Posterior cingulate gyrus (tissue), 11 donors: ENCODE measurements around the gene SLC3A2.
"Not testable (repeated sequence)": the region's sequence is repeated elsewhere in the genome, so short reads cannot be mapped to it uniquely, and the experiment has no call there.

Experiments
- DNase-seq, 10 donors: peaks; one replicate each; pipeline versions ENCODE4 v3.0.0 to v3.0.0-alpha.2; 2020 to 2021; ENCODE audit warnings: mixed read lengths in 3 of 10
- intact Hi-C: fragments of 100-400 bp; cut with DNase I; formaldehyde crosslinking; loops from one replicate; pipeline ENCODE4 v1.15.1; 2023

The SLC3A2 gene

DNA sequence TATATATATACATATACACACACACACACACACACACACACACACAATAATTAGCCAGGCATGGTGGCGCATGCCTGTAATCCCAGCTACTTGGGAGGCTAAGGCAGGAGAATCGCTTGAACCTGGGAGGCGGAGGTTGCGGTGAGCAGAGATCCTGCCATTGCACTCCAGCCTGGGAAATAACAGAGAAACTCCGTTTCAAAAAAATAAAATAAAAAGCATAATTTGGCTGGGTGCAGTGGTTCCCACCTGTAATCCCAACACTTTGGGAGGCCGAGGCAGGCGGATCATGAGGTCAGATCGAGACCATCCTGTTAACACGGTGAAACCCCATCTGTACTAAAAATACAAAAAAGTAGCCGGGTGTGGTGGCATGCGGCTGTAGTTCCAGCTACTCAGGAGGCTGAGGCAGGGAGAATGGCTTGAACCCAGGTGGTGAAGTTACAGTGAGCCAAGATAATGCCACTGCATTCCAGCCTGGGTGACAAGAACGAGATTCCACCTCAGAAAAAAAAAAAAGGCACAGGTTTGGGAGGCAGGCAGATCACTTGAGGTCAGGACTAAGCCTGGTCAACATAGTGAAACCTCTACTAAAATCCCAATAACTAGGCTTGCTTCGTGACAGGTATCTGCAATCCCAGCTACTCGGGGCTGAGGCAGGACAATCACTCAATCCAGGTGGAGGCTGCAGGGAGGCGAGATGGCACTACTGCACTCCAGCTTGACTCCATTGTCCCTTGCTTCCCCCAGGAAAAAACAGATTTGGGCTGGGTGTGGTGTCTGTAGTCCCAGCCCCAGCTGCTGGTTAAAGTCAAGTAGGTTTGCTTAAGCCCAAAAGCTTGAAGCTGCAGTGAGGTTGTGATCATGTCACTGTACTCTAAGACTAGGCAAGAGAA, 29.5 kb upstream of the SLC3A2 start:
- intact Hi-C loops = no loop called here
- no peak for DNase-seq

DNA sequence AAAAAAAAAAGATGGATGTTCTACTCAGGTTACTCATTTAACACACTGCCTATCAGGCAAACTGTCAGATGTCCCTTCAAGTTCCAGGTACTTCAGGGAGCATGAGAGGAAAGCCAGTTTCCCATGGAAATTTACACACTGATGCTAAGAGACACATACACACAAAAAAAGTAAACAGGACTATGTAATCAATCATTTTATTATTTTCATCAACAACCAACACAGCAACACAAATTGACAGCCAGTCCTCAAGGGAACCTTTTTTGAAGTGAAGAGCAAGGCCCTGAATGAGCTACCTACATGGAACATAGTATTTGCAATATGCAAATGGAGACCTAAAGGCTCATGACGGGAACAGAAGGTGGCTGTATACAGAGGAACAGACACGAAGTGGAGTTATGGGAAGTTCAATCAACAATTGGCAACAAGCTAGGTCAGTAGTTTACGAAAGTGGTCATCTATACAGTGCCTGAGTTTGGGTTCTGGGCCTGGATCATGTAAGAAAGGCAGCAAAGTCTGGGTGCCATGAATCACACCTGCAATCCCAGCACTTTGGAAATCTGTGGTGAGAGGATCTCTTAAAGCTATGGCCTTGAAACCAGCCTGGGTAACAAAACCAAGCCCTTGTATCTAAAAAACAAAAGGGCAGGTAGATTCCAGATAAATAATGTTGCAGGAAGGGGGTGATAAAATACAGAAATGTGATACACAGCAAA, 28.7 kb upstream of the SLC3A2 start:
- no peak for DNase-seq
- intact Hi-C loops = no loop called here

DNA sequence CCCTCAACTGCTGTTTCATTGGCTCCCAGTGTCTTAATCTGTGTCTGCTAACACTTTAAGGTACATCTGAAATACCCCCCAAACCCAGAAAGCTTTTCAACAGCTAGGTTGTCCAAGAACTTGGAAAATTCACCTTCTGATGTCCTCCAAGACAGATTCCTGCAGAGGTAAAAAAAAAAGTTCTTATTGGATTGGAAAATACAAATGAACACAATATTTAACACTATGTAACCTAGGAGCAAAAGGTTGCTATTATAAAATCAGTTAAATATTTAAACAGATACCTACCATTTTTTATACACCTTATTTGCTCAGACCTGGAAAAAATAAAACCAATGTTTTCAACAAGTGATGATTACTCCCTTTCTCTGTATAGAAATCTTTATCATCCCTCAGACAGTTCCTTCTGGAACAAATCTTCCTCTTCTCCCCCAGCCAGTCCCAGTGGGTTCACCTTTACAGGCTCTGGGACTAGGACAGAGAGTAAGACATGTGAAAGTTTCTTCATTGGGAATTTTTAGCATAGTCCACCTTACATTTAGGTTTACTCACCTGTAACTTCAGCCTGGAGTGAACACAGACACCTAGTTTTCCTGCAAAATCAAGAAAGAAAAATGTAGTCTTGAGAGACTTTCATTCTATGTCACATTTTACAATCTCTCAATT, 28.0 kb upstream of the SLC3A2 start:
- intact Hi-C loops = no loop called here
- DNase-seq = no peak

DNA sequence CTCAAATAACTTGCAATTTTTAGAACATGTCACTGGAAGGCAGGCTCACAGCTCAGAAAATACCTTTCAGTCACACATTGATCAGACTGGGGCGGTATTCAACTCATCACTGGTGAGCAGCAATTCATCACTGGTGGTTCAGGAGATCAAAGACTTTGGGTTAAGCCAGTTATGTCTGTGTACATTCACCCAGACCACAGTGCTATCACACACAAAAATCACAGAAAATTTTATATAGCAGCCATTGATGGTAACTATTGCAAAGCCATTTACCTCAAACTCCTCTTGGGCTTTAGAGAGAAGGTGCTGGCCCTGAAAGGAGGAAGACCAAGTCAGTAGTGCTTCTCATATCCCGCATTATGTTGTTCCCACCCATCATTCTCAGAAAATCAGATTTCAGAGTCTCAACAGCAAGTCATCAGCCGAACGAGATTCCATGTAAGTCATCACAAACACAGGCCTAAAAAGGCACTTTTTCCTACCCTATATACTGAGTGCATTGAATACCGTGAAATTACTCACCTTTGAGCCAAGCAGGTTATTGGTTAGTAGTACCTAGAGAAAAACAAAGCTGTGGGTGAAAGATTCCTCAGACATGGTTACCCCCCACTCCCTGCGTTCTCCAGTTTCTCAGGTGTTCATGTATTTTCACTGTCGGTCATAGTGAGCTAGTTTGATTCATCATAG, 27.3 kb upstream of the SLC3A2 start:
- intact Hi-C loops = no loop called here
- peak in 1 of 10 donors; percentile 0 for DNase-seq

DNA sequence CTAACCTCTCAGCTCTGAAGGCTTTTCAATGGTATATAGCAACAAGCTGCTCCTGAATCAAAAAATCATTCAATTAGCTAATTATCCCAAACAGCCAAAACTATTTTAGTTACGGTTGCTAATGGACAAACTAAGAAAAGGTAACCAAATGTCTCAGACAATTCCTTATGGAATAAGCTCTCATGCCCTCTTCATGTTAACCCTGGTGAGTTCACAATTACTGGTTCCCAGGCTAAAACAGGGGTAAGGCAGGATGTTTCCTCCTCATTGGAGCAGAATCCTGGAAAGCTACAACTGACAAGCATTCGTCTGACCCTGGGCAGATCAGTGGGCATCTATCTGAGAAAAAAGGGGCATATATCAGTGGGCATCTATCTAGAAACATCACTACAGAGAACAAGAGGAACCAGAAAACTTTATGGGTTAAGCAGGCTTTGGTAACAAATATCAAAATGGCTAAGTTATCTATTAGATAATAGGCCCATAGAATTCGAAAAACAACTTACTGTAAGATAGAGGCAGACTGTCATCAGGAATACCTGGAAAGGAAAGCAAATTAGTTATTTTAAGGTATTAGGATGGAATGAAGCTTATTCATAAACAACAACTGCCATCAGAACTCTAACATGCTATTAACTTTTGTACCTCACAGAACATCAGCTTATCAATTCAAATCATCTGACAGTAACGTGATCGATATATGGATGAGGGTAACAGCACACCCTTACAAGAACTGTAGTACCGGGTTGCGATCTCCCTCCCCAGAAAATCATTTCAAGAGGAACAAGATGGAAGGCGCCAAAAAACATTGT, 26.5 kb upstream of the SLC3A2 start:
- peak in 1 of 10 donors; percentile 15 for DNase-seq
- intact Hi-C loops = no loop called here

DNA sequence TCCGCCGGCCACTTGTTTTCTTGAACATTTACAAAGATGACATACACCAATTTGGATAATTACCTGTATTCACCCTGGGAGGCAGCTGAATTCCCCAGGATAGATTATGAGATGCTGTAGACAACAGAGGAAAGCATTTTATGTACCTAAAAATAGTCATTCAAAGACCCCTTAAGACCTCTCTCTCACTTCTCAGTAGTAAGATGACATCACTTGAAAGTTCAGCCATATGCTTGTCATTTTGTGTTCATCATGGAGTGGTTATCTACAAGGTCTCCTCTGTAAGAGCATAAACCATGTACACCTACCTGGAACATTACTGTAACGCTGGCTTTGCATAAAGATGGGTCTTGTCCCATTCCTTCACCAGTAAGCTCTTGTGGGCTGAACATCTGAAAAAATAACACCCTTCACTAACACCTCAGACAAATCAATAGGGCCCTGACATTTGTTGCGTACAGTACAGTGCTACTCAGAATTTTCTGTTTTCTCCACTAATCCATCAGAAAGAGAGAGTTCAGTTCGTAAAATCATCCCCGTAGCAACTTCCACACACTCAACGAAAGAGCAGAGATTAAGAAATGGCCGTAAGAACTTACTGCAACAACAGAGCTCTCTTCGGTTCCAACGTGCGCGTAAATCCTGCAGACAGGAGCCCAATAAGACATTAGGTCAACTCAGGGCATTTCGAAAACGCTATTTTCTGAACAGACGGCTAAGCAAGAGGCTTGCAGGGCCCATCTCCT, 25.7 kb upstream of the SLC3A2 start:
- no peak for DNase-seq
- intact Hi-C loops = loop anchor here (1.0 kb wide), 1 partner anchor 13 kb away; no protein-coding TSS in a partner anchor

DNA sequence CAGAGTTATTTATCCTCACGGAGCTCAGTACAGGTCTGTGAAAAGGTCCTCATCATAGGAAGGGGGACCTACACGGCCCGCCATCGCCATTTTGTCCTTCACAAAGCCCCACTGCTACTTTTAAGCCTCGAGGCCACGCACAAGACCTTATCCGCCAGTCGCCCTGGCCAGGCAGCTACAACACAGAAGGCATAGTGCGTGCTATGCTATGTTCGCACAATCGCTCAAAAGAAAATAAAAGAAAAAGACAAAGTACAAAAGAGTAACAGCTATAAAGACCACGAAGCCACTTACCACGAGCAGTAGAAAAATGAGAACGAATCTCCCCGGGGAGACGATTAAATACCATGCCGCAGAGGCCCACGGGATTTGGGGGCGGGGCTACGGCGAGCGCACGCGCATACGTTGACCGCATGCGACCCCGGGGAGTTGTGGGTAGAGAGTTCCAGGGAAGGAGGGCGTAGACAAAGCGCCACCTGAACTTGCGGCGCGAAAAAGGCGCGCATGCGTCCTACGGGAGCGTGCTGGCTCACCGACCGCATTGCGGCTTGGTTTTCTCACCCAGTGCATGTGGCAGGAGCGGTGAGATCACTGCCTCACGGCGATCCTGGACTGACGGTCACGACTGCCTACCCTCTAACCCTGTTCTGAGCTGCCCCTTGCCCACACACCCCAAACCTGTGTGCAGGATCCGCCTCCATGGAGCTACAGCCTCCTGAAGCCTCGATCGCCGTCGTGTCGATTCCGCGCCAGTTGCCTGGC, 24.9 kb upstream of the SLC3A2 start:
- peak; percentile 90 to 99 (median 95) for DNase-seq
- intact Hi-C loops = loop anchor here (1.0 kb wide), 2 partner anchors 13 to 16 kb away; partner anchors contain the start of gene WDR74

DNA sequence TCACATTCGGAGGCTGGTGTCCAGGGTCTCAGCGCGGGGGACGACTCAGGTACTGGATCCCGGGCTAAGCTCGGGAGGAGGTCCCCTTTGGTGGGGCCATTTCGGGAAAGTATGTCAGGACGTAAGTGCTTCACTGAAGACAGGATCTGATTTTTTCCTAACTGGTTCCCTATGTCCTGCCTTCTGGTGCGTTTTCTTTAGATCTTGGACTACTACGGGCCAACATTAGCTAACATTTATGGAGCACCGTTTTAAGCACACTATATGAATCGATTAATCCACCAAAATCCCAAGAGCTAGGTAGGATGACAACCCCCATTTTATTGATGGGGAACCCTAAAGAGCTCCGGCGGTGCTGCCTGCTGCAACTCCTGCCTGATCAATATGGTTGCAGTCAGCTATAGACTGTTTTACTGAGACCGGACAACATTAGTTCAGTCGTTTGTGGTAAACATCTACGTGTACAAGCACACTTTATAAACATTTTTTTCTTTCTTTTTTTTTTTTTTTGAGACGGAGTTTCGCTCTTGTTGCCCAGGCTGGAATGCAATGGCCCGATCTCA, 24.3 kb upstream of the SLC3A2 start:
- intact Hi-C loops = loop anchor here (1.0 kb wide), 1 partner anchor 17 kb away; the partner anchor contains the start of gene WDR74
- peak in 1 of 10 donors; percentile 35 for DNase-seq

DNA sequence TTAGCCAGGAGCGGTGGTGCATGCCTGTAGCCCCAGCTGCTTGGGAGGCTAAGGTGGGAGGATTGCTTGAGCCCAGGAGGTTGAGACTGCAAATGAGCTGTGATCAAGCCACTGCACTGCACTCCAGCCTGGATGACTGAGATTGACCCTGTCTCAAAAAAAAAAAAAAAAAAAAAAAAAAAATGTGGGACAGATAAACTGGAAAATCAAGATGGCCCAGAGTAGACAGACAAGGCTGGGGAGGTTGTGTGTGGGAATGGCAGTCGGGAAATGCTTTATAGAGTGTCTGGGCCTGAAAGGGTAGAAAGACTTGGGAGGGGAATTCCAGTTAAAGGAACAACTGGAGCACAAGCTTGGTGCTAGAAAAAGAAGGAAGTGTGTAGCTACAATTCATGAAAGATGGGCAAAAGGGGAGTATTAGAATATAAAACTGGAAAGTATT, 23.1 kb upstream of the SLC3A2 start:
- intact Hi-C loops = no loop called here
- no peak for DNase-seq

DNA sequence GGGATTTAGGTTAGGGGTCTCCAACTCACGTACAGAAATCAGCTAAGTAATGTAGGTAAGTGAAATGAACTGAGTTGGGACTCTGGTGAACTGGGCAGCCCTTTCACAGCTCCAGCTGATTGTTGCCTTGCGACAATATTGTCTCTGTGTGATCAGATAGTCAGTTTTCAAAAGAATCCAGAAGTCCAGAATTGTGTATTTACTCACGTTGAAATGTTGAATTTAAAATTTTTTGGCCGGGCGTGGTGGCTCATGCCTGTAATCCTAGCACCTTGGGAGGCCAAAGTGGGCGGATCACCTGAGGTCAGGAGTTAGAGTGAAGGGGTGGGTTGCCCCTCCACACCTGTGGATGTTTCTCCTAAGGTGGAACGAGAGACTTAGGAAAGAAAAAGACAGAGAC, 22.5 kb upstream of the SLC3A2 start:
- peak in 1 of 10 donors; percentile 51 for DNase-seq
- intact Hi-C loops = no loop called here

DNA sequence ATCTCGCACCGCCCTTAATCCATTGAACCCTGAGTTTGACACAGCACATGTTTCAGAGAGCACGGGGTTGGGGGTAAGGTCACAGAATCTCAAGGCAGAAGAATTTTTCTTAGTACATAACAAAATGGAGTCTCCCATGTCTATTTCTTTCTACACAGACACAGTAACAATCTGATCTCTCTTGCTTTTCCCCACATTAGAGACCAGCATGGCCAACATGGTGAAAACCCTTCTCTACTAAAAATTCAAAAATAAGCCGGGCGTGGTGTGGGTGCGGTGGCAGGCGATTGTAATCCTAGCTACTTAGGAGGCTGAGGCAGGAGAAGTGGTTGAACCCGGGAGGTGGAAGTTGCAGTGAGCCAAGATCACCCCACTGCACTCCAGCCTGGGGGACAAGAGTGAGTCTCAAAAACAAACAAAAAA, 21.4 kb upstream of the SLC3A2 start:
- intact Hi-C loops, DNase-seq: not testable (repeated sequence)

DNA sequence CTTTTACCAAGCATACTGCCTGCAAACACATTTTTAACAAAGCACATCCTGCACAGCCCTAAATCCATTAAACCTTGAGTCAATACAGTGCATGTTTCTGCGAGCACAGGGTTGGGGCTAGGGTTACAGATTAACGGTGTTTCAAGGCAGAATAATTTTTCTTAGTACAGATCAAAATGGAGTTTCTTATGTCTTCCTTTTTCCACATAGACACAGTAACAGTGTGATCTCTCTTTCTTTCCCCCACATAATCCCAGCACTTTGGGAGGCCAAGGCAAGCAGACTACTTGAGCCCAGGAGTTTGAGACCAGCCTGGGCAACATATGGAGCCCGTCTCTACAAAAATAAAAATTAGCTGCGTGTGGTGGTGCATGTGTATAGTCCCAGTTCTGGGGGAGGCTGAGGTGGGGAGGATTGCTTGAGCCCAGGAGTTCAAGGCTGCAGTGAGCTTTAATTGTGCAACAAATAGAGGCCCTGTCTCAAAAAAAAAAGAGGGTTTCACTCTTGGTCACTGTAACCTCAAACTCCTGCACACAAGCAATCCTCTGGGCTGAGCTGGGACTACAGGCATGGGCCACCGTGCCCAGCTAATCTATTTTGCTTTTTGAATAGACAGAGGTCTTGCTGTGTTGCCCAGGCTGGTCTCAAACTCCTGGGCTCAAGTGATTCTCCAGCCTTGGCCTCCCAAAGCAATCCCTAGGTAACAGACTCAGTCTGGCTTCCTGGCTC, 19.7 kb upstream of the SLC3A2 start:
- intact Hi-C loops = loop anchor here (5.0 kb wide), 1 partner anchor 129 kb away; no protein-coding TSS in a partner anchor
- peak in 1 of 10 donors; percentile 46 for DNase-seq

DNA sequence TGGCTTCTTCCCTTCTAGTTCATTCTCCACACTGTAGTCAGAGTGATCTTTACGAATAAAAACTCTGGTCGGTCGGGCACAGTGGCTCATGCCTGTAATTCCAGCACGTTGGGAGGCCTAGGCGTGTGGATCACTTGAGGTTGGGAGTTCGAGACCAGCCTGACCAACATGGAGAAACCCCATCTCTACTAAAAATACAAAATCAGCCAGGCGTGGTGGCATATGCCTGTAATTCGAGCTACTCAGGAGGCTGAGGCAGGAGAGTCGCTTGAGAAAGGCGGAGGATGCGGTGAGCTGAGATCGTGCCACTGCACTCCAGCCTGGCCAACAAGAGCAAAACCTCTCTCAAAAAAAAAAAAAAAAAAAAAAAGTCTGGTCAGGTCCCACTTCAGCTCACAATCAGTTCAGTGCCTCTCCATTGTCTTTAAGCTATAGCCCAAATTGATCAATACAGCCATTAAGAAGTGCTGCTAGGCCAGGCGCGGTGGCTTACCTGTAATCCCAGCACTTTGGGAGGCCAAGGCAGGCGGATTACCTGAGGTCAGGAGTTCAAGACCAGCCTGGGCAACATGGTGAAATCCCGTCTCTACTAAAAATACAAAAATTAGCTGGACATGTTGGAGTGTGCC, 19.0 kb upstream of the SLC3A2 start:
- intact Hi-C loops = loop anchor here (1.0 to 5.0 kb wide), 2 partner anchors 75 to 129 kb away; no protein-coding TSS in a partner anchor

DNA sequence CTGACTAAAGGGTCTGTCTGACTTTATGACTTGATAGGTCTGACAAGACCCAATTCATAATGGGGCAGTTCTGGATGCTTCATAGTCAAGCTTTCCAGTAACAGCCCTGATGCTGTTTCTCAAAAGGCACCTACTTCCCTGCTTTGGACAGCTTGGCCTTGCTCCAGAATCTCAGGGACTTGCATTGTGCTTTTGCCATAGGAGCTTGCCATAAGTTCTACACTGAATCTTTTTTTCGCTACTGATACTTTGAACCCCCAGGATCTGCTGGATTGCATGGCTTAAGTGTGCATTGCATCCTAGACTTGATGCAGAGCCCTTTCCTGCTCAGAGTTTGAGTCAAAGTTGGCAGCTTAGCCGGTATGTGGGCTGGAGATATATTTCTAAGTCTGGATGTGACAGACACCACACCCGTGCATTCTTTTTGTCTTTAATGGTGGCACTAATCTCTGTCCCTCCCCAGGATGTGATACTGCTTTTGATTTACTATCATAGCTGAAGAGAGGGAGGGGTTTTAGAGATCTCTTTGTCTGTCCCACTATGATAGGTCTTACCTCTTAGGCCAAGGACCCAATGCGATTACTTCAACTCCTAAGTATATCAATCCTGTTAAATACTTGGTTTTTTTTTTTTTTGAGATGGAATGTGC, 16.9 kb upstream of the SLC3A2 start:
- no peak for DNase-seq
- intact Hi-C loops = loop anchor here (5.0 kb wide), 1 partner anchor 132 kb away; no protein-coding TSS in a partner anchor

More for the DNA sequence above, 19.0 kb upstream of the SLC3A2 start:
- DNase-seq = peak in 2 of 10 donors; percentile 7 to 28

DNA sequence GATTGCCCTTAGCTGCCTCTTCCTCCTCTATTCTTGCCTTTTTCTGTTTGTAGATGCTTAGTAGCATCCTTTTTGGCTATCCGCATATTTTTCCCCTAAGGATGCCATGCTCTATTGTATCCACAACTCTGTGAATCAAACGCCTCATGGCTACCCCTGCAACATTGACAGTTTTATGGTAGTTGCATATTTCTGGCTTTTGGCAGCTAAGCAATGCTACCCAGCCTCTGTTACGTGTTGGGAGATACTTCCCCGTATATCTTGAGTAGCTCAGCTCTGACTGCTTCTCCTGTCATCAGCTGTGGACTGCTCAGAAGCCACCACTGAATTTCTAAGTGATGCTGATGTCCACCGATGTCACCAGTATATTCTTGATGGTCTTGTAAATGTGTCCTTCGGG, 15.1 kb upstream of the SLC3A2 start:
- intact Hi-C loops = no loop called here
- DNase-seq = no peak

DNA sequence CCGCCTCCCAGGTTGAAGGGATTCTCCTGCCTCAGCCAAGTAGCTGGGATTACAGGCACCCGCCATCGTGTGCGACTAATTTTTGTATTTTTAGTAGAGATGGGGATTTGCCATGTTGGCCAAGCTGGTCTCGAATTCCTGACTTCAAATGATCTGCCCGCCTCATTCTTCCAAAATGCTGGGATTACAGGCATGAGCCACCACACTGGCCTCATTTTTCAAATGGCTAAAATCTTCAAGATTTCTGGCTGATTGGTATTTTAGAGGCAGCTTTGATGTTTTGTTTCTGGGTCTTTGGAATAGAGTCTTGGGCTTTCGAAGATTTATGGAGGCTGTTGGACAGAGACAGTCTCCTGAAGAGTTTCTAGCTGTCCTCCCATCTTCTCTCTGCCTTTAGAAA, 5.8 kb upstream of the SLC3A2 start:
- DNase-seq = peak in 1 of 10 donors; percentile 3
- intact Hi-C loops = no loop called here
